Osteoblast (primary cell): Measurements from ENCODE around the gene SHISAL1. TPM values are rescaled to one million over a fixed set of nuclear protein-coding genes. Genes with fewer than 3 reads are reported as not detected.

Source experiments
- DNase-seq: peaks from one replicate; pipeline ENCODE4 v3.0.0; 2011; ENCODE audit warnings: low spot score, mixed read lengths; ENCODE audit not compliant: insufficient read length; ENCODE audit errors: missing footprints
- H2AFZ ChIP-seq: 2 replicates; pipeline ENCODE4 v1.6.0; 2011; ENCODE audit warnings: mild to moderate bottlenecking, low read length
- H3K27ac ChIP-seq: 2 replicates; pipeline ENCODE4 v1.5.1; 2011; ENCODE audit warnings: mild to moderate bottlenecking, low read depth, low read length, moderate library complexity
- H3K27me3 ChIP-seq: 2 replicates; pipeline ENCODE4 v1.6.0; 2012; ENCODE audit warnings: mild to moderate bottlenecking, control low read depth, inconsistent platforms, low read length, moderate library complexity; ENCODE audit not compliant: insufficient read depth
- H3K36me3 ChIP-seq: 2 replicates; pipeline ENCODE4 v1.5.1; 2011; ENCODE audit warnings: mild to moderate bottlenecking, low read length, control low read depth, moderate library complexity; ENCODE audit not compliant: insufficient read depth
- H3K4me1 ChIP-seq: 2 replicates; pipeline ENCODE4 v1.5.1; 2011; ENCODE audit warnings: mild to moderate bottlenecking, low read length, control low read depth, moderate library complexity; ENCODE audit not compliant: insufficient read depth
- H3K4me2 ChIP-seq: 2 replicates; pipeline ENCODE4 v1.6.0; 2011; ENCODE audit warnings: mild to moderate bottlenecking, low read length; ENCODE audit not compliant: insufficient read depth
- H3K4me3 ChIP-seq: fragments of 200-600 bp; sonication (generic); 3 replicates; pipeline ENCODE4 v1.5.1; 2012; ENCODE audit warnings: mild to moderate bottlenecking, low read length, inconsistent platforms; ENCODE audit not compliant: insufficient read depth
- H3K79me2 ChIP-seq: 2 replicates; pipeline ENCODE4 v1.6.0; 2012; ENCODE audit warnings: mild to moderate bottlenecking, low read length, control low read depth, inconsistent platforms; ENCODE audit not compliant: insufficient read depth
- H3K9me3 ChIP-seq: 2 replicates; pipeline ENCODE4 v1.5.1; 2011; ENCODE audit warnings: low read depth, low read length, control low read depth
- H4K20me1 ChIP-seq: 2 replicates; pipeline ENCODE4 v1.6.0; 2012; ENCODE audit warnings: mild to moderate bottlenecking, low read length, control low read depth; ENCODE audit not compliant: insufficient read depth
- CTCF ChIP-seq: IDR thresholded peaks from 2 replicates; pipeline ENCODE4 v1.5.1; 2011; ENCODE audit warnings: mild to moderate bottlenecking, low read depth, low read length, moderate library complexity; ENCODE audit errors: extremely low read depth
- total RNA-seq: library from RNA; depleted of rRNA; stranded (reverse); fragments of >200 nt; gene quantifications from 2 replicates; pipeline ENCODE4 v1.2.3, GENCODE V29; 2012

SHISAL1 gene
- total RNA-seq, 1 donor: 52.5 TPM

GRCh38 chr22:44209343-44209742 lies 103.4 kb downstream of the SHISAL1 start:
- no peak for DNase-seq
- no peak overlapping the region for H3K27ac ChIP-seq
- no peaks in the 10 kb centered on the region for H4K20me1 ChIP-seq
- no peak overlapping the region for H3K4me3 ChIP-seq
- no peaks in the 10 kb centered on the region for H3K27me3 ChIP-seq
- H3K79me2 ChIP-seq: no peaks in the 10 kb centered on the region
- H3K4me1 ChIP-seq: peaks cover 21% of the 10 kb centered on the region
- H2AFZ ChIP-seq: no peak overlapping the region
- no peak overlapping the region for H3K4me2 ChIP-seq
- no peaks in the 10 kb centered on the region for H3K36me3 ChIP-seq
- no peaks in the 10 kb centered on the region for H3K9me3 ChIP-seq
- TF ChIP-seq CTCF: no peak

DNA sequence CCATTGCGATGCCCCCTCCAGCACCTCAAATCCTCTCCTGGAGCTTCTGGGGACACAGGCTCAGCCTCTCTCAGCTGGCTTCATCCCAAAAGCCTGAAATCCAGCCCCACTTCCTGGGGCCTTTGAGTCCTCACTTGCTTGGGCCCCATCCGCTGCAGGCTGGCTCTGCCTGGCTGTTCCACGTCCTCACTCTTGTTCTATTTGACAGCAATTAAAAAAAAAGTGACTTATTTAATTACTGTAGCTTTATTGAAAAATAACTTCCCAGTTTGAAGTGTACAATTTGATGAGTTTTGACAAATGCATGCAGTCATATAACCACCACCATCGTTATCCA lies 104.8 kb downstream of the SHISAL1 start:
- H3K79me2 ChIP-seq: no peaks in the 10 kb centered on the region
- no peaks in the 10 kb centered on the region for H3K36me3 ChIP-seq
- H2AFZ ChIP-seq: no peak overlapping the region
- no peaks in the 10 kb centered on the region for H3K27me3 ChIP-seq
- no peak overlapping the region for H3K4me2 ChIP-seq
- H3K9me3 ChIP-seq: no peaks in the 10 kb centered on the region
- H3K27ac ChIP-seq: no peak overlapping the region
- H3K4me1 ChIP-seq: peaks cover 23% of the 10 kb centered on the region
- DNase-seq: peak; percentile 18
- no peak for TF ChIP-seq CTCF
- no peak overlapping the region for H3K4me3 ChIP-seq
- H4K20me1 ChIP-seq: no peaks in the 10 kb centered on the region

- Histone ChIP-seq H3K4me2 (no peak overlapping the region), H4K20me1 (no peaks in the 10 kb centered on the region), H3K9me3 (no peaks in the 10 kb centered on the region), H3K79me2 (no peaks in the 10 kb centered on the region), H3K36me3 (no peaks in the 10 kb centered on the region), H2AFZ (no peak overlapping the region), H3K4me3 (no peak overlapping the region), H3K27me3 (no peaks in the 10 kb centered on the region), H3K27ac (no peak overlapping the region), H3K4me1 (peaks cover 23% of the 10 kb centered on the region)
- peak; percentile 22 for DNase-seq
- no peak for TF ChIP-seq CTCF
Measured at GRCh38 chr22:44207173-44207980, 105.4 kb downstream of the SHISAL1 start.

DNA sequence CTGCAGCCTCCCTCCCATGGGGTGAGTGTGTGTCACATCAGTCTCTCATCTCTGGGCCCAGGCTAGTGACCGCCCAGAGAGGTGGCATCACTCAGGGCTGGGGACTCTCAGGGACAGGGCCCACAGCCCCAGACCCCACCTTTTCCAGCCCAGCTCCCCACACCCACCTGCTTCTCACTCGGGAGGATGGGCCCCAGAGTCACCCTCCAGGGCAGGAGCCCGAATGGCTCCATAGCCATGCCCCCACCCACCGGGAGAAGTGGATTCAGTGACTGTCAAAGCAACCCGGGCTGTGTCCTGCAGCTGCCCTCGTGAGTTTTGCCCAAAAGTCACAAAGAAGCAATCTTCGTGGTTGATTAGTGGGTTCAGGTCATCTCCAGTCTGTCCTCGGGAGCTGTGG lies 106.1 kb downstream of the SHISAL1 start:
- H4K20me1 ChIP-seq: no peaks in the 10 kb centered on the region
- H3K4me3 ChIP-seq: no peak overlapping the region
- no peaks in the 10 kb centered on the region for H3K79me2 ChIP-seq
- peak; percentile 74 for DNase-seq
- peaks cover 23% of the 10 kb centered on the region for H3K4me1 ChIP-seq
- no peaks in the 10 kb centered on the region for H3K27me3 ChIP-seq
- H3K4me2 ChIP-seq: no peak overlapping the region
- H3K36me3 ChIP-seq: no peaks in the 10 kb centered on the region
- no peaks in the 10 kb centered on the region for H3K9me3 ChIP-seq
- no peak overlapping the region for H2AFZ ChIP-seq
- TF ChIP-seq CTCF: no peak
- H3K27ac ChIP-seq: no peak overlapping the region
